HG02678 (cell line): ENCODE data around the gene RCOR1.
"Not testable (repeated sequence)": the region's sequence is repeated elsewhere in the genome, so short reads cannot be mapped to it uniquely, and the experiment has no call there.

Experiments
- ATAC-seq: cut with Tn5 transposase; IDR thresholded peaks from one replicate; pipeline ENCODE4 v1.9.1; 2021; ENCODE audit warnings: mild to moderate bottlenecking, moderate library complexity; ENCODE audit not compliant: unreplicated experiment

The RCOR1 gene

GRCh38 chr14:102570334-102570995 is 22.0 kb upstream of the RCOR1 start:
- no peak for ATAC-seq

DNA sequence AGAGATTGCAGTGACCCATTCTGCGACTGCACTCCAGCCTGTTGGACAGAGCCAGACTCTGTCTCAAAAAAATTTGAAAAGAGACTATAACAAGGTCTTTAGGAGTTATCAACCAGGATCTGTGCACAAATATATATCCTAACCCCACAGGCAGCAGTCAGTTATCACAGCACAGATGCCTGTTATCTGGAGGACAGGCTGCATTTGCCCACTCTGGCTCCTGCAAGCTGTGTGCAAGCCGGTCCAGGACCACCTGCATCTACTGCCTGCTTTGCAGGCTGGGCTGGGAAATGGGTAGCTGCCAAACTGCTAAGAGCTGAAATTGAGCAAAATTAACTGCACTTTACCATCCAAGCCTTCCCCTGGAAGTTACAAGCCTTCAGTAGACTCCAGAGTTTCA is 21.4 kb upstream of the RCOR1 start:
- ATAC-seq = no peak

DNA sequence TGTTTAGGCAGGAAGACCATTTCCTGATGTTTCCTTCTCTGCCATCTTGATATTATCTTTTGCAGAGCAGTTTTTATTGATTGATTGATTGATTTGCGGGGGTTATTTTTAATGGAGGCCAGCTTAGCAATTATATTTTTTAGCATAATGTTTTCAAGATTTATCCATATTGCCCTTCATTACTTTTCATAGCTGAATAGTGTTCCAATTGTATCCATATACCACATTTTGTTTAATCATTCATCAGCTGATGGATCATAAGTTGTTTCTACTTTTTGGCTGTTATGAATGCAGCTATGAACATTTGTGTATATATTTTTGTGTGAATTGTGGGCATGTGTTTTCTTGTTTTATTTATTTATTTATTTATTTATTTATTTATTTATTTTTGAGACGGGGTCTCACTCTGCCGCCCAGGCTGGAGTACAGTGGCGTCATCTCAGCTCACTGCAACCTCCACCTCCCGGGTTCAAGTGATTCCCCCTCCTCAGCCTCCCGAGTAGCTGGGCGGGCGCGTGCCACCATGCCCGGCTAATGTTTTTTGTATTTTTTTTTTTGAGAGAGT is 20.9 kb upstream of the RCOR1 start:
- ATAC-seq = no peak

GRCh38 chr14:102573161-102573560 is 19.3 kb upstream of the RCOR1 start:
- ATAC-seq = not testable (repeated sequence)

- ATAC-seq = no peak
Observed at GRCh38 chr14:102573591-102574046, 18.8 kb upstream of the RCOR1 start.

GRCh38 chr14:102574281-102575159 is 17.9 kb upstream of the RCOR1 start:
- ATAC-seq = no peak

DNA sequence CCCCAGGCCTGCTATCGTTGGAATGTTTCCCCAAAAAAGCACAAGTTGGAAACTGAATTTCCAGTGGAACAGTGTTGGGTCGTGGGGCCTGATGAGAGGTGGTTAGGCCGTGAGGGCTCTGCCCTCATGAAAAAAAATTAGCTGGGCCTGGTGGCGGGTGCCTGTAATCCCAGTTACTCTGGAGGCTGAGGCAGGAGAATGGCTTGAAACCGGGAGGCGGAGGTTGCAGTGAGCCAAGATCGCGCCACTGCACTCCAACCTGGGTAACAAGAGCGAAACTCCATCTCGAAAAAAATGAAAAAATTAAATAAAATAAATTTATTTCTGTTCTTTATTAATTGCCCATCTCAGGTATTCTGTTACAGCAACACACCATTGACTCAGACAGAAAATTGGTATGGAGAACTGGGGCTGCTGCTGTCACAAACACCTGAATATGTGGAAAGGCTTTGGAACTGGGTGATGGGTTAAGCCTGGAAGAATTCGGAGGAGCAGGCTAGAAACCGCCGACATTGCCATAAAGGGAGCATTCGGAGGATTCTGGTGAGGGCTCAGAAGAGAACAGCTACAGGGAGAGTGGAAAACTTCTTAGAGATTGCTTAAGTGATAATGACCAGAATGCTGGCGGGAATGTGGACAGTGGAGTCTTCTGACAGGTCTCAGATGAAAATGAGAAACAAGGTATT is 17.1 kb upstream of the RCOR1 start:
- no peak for ATAC-seq

DNA sequence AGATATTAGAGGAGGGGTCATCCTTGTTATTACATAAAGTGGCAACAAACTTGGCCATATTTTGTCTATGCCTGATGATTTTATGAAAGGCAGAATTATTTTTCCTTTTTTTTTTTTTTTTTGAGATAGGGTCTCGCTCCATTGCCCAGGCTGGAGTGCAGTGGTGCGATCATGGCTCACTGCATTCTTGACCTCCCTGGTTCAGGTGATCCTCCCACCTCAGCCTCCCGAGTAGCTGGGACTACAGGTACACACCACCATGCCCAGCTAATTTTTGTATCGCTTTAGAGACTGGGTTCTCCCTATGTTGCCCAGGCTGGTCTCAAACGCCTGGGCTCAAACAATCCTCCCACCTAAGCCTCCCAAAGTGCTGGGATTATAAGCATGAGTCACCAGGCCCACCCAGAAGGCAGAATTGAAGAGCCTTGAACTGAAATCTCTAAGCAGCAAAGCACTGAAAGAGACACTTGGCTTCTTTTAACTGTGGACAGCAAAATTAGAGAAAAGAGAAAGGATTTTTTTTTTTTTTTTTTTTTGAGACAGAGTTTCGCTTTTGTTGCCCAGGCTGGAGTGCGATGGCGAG is 16.5 kb upstream of the RCOR1 start:
- not testable (repeated sequence) for ATAC-seq

DNA sequence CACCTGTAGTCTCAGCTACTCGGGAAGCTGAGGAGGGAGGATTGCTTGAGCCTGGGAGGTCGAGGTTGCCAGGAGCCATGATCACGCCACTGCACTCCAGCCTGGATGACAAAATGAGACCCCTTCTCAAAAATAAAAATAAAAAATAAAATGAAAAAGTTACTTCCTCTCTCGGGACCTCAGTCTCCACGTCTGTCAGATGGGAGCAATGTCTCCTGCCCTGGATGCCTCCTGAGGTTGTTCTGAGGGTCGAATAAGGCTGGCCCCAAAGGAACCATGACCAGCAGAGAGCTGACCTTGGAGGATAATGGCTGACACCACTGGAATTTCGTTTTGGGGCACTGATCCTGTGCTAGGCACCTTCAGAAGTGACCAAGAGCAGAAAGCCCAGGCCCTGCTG is 13.6 kb upstream of the RCOR1 start:
- no peak for ATAC-seq

DNA sequence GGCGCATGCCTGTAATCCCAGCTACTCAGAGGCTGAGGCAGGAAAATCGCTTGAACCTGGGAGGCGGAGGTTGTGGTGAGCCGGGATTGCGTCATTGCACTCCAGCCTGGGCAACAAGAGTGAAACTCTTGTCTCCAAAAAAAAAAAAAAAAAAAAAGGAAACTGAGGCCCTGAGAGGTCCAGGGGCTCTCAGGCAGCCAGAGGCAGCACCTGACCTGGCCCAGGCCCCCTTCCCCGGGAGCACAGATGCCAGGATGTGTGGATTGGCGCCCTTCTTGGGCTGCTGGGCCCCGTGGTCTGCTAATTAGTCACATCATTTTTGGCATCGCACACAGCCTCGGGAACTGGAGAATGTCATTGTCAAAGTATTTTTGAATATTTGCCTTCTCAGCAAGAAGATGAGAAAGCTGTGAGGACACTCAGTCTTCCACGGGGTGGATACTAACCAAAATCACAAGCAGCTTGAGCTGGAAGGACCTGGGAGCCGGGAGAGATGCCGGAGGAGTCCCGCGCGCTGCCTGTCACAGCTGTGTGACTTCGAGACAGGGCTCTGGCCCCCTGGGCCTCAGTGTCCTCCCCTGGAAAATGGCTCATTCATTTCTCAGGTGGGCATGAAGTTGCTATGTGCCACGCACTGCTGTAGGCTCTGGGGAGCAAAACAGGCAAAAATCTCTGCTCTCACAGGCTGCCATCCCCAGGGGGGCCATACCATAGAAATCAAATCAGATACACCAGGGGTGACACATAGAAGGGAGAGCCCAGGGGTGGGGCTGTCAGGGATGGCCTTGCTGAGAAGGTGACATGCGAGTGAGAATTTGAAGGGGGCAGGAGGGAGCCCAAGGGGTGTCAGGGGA is 12.5 kb upstream of the RCOR1 start:
- no peak for ATAC-seq

DNA sequence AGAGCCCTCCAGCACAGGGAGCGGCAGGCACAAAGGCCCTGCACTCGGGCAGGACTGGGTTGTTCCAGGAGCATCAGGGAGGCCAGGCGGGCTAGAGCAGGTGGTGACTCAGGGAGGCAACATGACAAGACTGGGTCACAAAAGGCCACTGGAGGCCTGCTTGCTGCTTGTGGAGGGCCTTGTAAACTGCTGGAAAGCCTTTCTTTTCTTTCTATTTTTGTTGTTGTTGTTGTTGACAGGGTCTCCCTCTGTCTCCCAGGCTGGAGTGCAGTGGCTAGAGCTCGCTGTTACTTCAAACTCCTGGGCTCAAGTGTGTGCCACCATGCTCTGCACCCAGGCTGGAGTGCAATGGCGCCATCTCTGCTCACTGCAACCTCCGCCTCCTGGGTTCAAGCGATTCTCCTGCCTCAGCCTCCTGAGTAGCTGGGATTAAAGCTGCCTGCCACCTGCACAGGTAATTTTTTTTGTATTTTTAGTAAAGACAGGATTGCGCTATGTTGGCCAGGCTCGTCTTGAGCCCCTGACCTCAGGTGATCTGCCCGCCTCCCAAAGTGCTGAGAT is 11.8 kb upstream of the RCOR1 start:
- ATAC-seq = no peak

DNA sequence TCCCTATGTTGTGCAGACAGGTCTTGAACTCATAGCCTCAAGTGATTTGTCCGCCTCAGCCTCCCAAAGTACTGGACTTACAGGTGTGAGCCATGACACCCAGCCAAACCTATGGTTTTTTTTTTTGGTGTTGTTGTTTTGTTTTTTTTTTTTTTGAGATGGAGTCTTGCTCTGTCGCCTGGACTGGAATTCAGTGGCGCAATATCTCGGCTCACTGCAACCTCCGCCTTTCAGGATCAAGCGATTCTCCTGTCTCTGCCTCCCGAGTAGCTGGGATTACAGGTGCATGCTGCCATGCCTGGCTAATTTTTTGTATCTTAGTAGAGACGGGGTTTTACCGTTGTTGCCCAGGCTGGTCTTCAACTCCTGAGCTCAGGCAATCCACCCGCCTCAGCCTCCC is 11.3 kb upstream of the RCOR1 start:
- ATAC-seq = no peak

DNA sequence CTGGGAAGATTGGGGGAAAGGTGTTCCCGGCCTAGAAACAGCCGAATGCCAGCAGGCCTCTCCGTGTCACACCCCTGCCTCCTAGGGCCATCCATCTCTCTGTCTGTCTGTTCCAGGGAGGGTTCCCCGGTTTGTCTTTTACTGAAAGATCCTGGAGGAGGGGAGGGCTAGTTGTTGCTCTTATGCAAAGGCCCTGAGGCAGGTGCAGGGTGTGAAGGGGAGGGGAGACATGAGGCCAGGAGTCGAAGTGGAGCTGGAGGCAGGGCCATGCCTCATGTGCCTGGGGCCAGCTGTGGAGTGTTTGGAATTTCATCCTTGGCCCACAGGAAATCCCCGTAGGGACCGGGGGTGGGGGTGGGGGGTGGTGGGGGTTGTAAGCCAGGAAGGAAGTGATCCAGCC is 8.7 kb upstream of the RCOR1 start:
- no peak for ATAC-seq

- no peak for ATAC-seq
Observed at GRCh38 chr14:102584871-102585869, 7.3 kb upstream of the RCOR1 start.

GRCh38 chr14:102586420-102587104 is 5.9 kb upstream of the RCOR1 start:
- ATAC-seq = no peak

- no peak for ATAC-seq
Observed at GRCh38 chr14:102588821-102589220, 3.6 kb upstream of the RCOR1 start.

DNA sequence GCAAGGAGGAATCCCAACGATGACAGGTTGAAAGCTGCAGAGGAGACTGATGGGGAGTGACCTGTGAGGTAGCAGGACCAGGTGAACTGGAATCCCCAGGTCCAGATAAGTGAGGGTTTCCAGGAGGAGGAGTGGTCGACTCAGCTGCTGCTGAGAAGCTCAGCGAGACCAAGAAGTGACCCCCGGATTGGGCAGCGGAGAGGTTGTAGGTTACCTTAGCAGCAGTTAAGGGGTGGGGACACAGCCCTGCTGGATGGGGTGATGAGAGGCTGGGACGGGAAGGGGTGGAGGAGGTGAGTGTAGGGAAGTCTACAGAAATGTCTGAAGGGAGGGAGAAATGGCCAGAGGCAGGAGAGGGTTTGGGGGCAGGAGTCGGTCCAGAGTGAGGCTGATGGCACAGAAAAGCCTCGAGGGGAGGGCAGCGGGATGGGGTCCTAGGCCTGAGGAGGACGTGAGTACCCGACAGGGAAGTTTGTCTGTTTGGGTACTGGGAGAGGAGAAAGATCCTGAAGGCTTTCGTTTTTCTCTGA is 2.6 kb upstream of the RCOR1 start:
- ATAC-seq = no peak

- ATAC-seq = no peak
Observed at GRCh38 chr14:102590667-102591099, 1.8 kb upstream of the RCOR1 start.
